ENCODE data around the gene NEURL3. TPM values are rescaled to one million over a fixed set of nuclear protein-coding genes. Genes with fewer than 3 reads are reported as not detected.

The NEURL3 gene
- total RNA-seq, 1 donor from 2014 or later: not detected

GRCh38 chr2:96528700-96529375, 23.7 kb upstream of the NEURL3 start:
- Histone ChIP-seq H3K27ac (no peak overlapping the region), H3K9ac (no peak overlapping the region), H3K79me2 (ENCODE audit: low read depth) (no peaks in the 10 kb centered on the region), H3K4me3 (no peak overlapping the region), H3K9me3 (ENCODE audit: low read depth) (no peaks in the 10 kb centered on the region), H3K27me3 (peaks cover 72% of the 10 kb centered on the region), H3K4me1 (peaks cover 9% of the 10 kb centered on the region), H4K20me1 (ENCODE audit: low read depth) (no peaks in the 10 kb centered on the region), H2AFZ (replicated peaks) (no peak overlapping the region), H3K36me3 (no peaks in the 10 kb centered on the region), H3F3A (ENCODE audit: low read depth) (no peaks in the 10 kb centered on the region), H3K4me2 (no peak overlapping the region)
- H3K27me3 Mint-ChIP-seq (ENCODE audit: insufficient read depth, low read depth): peaks cover 8% of the 10 kb centered on the region
- H3K9me3 Mint-ChIP-seq: no peaks in the 10 kb centered on the region
- peaks cover 37% of the 10 kb centered on the region for H3K4me1 Mint-ChIP-seq
- H3K4me3 Mint-ChIP-seq: no peak overlapping the region
- no peak for DNase-seq (ENCODE audit: low spot score)
- H3K36me3 Mint-ChIP-seq: no peaks in the 10 kb centered on the region
- TF ChIP-seq EZH2phosphoT487 (IDR thresholded peaks at IDR 0.05) (no peak), EZH2 (IDR thresholded peaks at IDR 0.05) (no peak)
- TF ChIP-seq, protein P1, sequence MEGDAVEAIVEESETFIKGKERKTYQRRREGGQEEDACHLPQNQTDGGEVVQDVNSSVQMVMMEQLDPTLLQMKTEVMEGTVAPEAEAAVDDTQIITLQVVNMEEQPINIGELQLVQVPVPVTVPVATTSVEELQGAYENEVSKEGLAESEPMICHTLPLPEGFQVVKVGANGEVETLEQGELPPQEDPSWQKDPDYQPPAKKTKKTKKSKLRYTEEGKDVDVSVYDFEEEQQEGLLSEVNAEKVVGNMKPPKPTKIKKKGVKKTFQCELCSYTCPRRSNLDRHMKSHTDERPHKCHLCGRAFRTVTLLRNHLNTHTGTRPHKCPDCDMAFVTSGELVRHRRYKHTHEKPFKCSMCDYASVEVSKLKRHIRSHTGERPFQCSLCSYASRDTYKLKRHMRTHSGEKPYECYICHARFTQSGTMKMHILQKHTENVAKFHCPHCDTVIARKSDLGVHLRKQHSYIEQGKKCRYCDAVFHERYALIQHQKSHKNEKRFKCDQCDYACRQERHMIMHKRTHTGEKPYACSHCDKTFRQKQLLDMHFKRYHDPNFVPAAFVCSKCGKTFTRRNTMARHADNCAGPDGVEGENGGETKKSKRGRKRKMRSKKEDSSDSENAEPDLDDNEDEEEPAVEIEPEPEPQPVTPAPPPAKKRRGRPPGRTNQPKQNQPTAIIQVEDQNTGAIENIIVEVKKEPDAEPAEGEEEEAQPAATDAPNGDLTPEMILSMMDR (IDR thresholded peaks at IDR 0.05): no peak
- no peak overlapping the region for H3K27ac Mint-ChIP-seq

- no peaks in the 10 kb centered on the region for H3K9me3 Mint-ChIP-seq
Measured at GRCh38 chr2:96528006-96528699, 23.0 kb upstream of the NEURL3 start.

DNA sequence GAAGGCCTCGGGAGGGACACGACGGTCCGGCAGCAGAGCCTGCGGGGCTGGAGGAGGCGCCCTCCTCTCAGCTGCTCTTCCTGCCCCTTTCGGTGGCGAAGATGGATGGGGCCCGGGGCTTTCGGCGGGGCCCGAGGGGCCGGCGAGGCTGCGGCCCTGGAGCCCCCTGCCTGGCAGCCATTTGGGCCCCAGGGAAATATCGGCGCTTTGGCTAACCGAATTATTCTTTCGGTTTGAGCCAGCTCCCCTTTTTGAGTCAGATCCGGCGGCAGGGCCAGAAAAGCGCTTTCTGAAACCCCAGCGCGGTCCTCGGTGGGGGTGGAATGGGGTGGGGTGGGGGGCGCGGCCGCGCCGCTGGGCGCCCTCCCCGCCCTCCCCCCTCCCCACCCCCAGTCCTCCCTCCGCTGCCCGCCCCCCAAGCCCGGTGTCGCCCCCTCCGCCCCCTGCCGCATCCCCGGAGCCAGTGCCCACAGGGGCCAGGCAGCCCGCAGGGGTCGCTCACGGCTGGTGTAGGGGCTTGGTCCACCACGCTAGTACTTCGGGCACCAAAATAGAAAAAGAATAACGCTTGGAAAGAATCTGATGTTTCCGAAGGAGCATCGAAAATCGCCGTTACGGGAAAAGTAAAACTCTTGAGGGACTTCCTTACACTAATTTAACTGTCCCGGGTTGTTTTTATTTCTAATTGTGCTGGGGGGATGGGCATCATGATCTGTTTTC, 22.3 kb upstream of the NEURL3 start:
- Mint-ChIP-seq H3K4me1 (peaks cover 38% of the 10 kb centered on the region), H3K27me3 (ENCODE audit: insufficient read depth, low read depth) (peaks cover 8% of the 10 kb centered on the region), H3K9me3 (no peaks in the 10 kb centered on the region), H3K4me3 (peak overlapping the region; percentile 55), H3K36me3 (no peaks in the 10 kb centered on the region), H3K27ac (no peak overlapping the region)
- DNase-seq (ENCODE audit: low spot score): peak; percentile 76
- H3K79me2 ChIP-seq (ENCODE audit: low read depth): no peaks in the 10 kb centered on the region
- no peaks in the 10 kb centered on the region for H4K20me1 ChIP-seq (ENCODE audit: low read depth)
- H2AFZ ChIP-seq (replicated peaks): peak overlapping the region; percentile 80
- peak overlapping the region; percentile 80 for H3K4me2 ChIP-seq
- H3K27me3 ChIP-seq: peaks cover 72% of the 10 kb centered on the region
- no peaks in the 10 kb centered on the region for H3K36me3 ChIP-seq
- H3K9ac ChIP-seq: no peak overlapping the region
- H3K27ac ChIP-seq: no peak overlapping the region
- no peaks in the 10 kb centered on the region for H3K9me3 ChIP-seq (ENCODE audit: low read depth)
- no peaks in the 10 kb centered on the region for H3F3A ChIP-seq (ENCODE audit: low read depth)
- peaks cover 9% of the 10 kb centered on the region for H3K4me1 ChIP-seq
- TF ChIP-seq EZH2phosphoT487 (IDR thresholded peaks at IDR 0.05) (peak; percentile 10), EZH2 (IDR thresholded peaks at IDR 0.05) (no peak)
- TF ChIP-seq, protein P1 (IDR thresholded peaks at IDR 0.05): peak; percentile 53
- peak overlapping the region; percentile 53 for H3K4me3 ChIP-seq

More at GRCh38 chr2:96528006-96528699, 23.0 kb upstream of the NEURL3 start:
- no peak for DNase-seq (ENCODE audit: low spot score)
- Mint-ChIP-seq H3K4me1 (peaks cover 38% of the 10 kb centered on the region), H3K36me3 (no peaks in the 10 kb centered on the region), H3K27ac (no peak overlapping the region), H3K27me3 (ENCODE audit: insufficient read depth, low read depth) (peaks cover 8% of the 10 kb centered on the region), H3K4me3 (peak overlapping the region; percentile 55)
- Histone ChIP-seq H3K4me3 (peak overlapping the region; percentile 53), H3K9ac (no peak overlapping the region), H3K27me3 (peaks cover 72% of the 10 kb centered on the region), H3K27ac (no peak overlapping the region), H3F3A (ENCODE audit: low read depth) (no peaks in the 10 kb centered on the region), H2AFZ (replicated peaks) (peak overlapping the region; percentile 80), H4K20me1 (ENCODE audit: low read depth) (no peaks in the 10 kb centered on the region), H3K79me2 (ENCODE audit: low read depth) (no peaks in the 10 kb centered on the region), H3K4me1 (peaks cover 9% of the 10 kb centered on the region), H3K36me3 (no peaks in the 10 kb centered on the region), H3K9me3 (ENCODE audit: low read depth) (no peaks in the 10 kb centered on the region), H3K4me2 (peak overlapping the region; percentile 80)
- TF ChIP-seq, protein P1 (IDR thresholded peaks at IDR 0.05): no peak
- TF ChIP-seq EZH2phosphoT487 (IDR thresholded peaks at IDR 0.05) (no peak), EZH2 (IDR thresholded peaks at IDR 0.05) (no peak)
